OCI-LY1 (cell line): Measurements from ENCODE around the gene RNASE8.
A peak's percentile ranks its signal among the peaks of the same experiment; 100 is the strongest.

Experiments
- H2AFZ ChIP-seq: fragments of 200-600 bp; sonication (generic), shearing (Covaris generic); 2 replicates; pipeline ENCODE4 v1.6.0; 2014; ENCODE audit warnings: antibody characterized with exemption, mild to moderate bottlenecking, low read length
- H3F3A ChIP-seq: fragments of 200-600 bp; sonication (generic), shearing (Covaris generic); 2 replicates; pipeline ENCODE4 v1.6.0; 2014; ENCODE audit warnings: mild to moderate bottlenecking, antibody characterized with exemption, low read length, moderate library complexity; ENCODE audit not compliant: insufficient read depth
- H3K27ac ChIP-seq: fragments of 200-600 bp; sonication (generic); 2 replicates; pipeline ENCODE4 v1.5.1; 2014; ENCODE audit warnings: low read length, mixed run types, mild to moderate bottlenecking, low read depth; ENCODE audit not compliant: poor library complexity, severe bottlenecking
- H3K27me3 ChIP-seq: fragments of 200-600 bp; sonication (generic); 2 replicates; pipeline ENCODE4 v1.6.0; 2014; ENCODE audit warnings: antibody characterized with exemption, mild to moderate bottlenecking, low read length, moderate library complexity; ENCODE audit not compliant: insufficient read depth
- H3K36me3 ChIP-seq: fragments of 200-600 bp; sonication (generic); 2 replicates; pipeline ENCODE4 v1.6.1; 2014; ENCODE audit warnings: mild to moderate bottlenecking, antibody characterized with exemption, low read length, moderate library complexity, mixed read lengths; ENCODE audit not compliant: insufficient read depth
- H3K4me1 ChIP-seq: fragments of 200-600 bp; sonication (generic); 2 replicates; pipeline ENCODE4 v1.5.1; 2014; ENCODE audit warnings: mild to moderate bottlenecking, low read length, moderate library complexity; ENCODE audit not compliant: insufficient read depth, severe bottlenecking
- H3K4me2 ChIP-seq: fragments of 200-600 bp; sonication (generic), shearing (Covaris generic); 2 replicates; pipeline ENCODE4 v1.6.1; 2014; ENCODE audit warnings: low read length
- H3K4me3 ChIP-seq: fragments of 200-600 bp; sonication (generic); 2 replicates; pipeline ENCODE4 v1.5.1; 2014; ENCODE audit warnings: low read length, low read depth, mild to moderate bottlenecking, mixed read lengths; ENCODE audit not compliant: poor library complexity, severe bottlenecking
- H3K79me2 ChIP-seq: fragments of 200-600 bp; shearing (Covaris generic); 2 replicates; pipeline ENCODE4 v1.6.1; 2016; ENCODE audit warnings: mixed run types, low read length, mixed read lengths; ENCODE audit not compliant: insufficient read depth
- H3K9ac ChIP-seq: fragments of 200-600 bp; sonication (generic), shearing (Covaris generic); 2 replicates; pipeline ENCODE4 v1.6.1; 2014; ENCODE audit warnings: mild to moderate bottlenecking, low read length, mixed read lengths
- H3K9me2 ChIP-seq: fragments of 200-600 bp; sonication (generic), shearing (Covaris generic); 2 replicates; pipeline ENCODE4 v1.6.1; 2014; ENCODE audit warnings: low read depth, mild to moderate bottlenecking, low read length, mixed read lengths
- H3K9me3 ChIP-seq: fragments of 200-600 bp; shearing (Covaris generic); 2 replicates; pipeline ENCODE4 v1.6.1; 2014; ENCODE audit warnings: low read length, mixed read lengths
- H4K20me1 ChIP-seq: fragments of 200-600 bp; sonication (generic), shearing (Covaris generic); 2 replicates; pipeline ENCODE4 v1.6.0; 2016; ENCODE audit warnings: mild to moderate bottlenecking, low read length; ENCODE audit not compliant: insufficient read depth
- CTCF ChIP-seq: fragments of 200-600 bp; sonication (generic), shearing (Covaris generic); IDR thresholded peaks from 2 replicates; pipeline ENCODE4 v1.5.1; 2017; ENCODE audit warnings: mild to moderate bottlenecking, antibody characterized with exemption, low read length, moderate library complexity, mixed read lengths
- EZH2 ChIP-seq: fragments of 200-600 bp; sonication (generic), shearing (Covaris generic); IDR thresholded peaks from 2 replicates; pipeline ENCODE4 v1.8.0; 2017; ENCODE audit warnings: borderline replicate concordance, mixed run types, mild to moderate bottlenecking, antibody characterized with exemption, low read length, moderate library complexity, mixed read lengths

RNASE8 gene

GRCh38 chr14:21106176-21106497 lies 48.5 kb downstream of the RNASE8 start:
- H3K27ac ChIP-seq: no peak overlapping the region
- H3K27me3 ChIP-seq: peaks cover 4% of the 10 kb centered on the region; the same call in 1 of the 2 replicates
- peaks cover 24% of the 10 kb centered on the region for H3K4me1 ChIP-seq
- no peak for TF ChIP-seq CTCF
- no peak for TF ChIP-seq EZH2
- no peaks in the 10 kb centered on the region for H3K9me2 ChIP-seq
- H2AFZ ChIP-seq: no peak overlapping the region
- no peak overlapping the region for H3K4me3 ChIP-seq
- H3K79me2 ChIP-seq: no peaks in the 10 kb centered on the region
- H3K9me3 ChIP-seq: no peaks in the 10 kb centered on the region
- H3K4me2 ChIP-seq: no peak overlapping the region
- no peaks in the 10 kb centered on the region for H3F3A ChIP-seq
- H3K36me3 ChIP-seq: no peaks in the 10 kb centered on the region
- H3K9ac ChIP-seq: no peak overlapping the region
- H4K20me1 ChIP-seq: no peaks in the 10 kb centered on the region

- Histone ChIP-seq H3K9me2 (no peaks in the 10 kb centered on the region), H4K20me1 (no peaks in the 10 kb centered on the region), H2AFZ (peak overlapping the region; percentile 65; the same call in 1 of the 2 replicates), H3K9ac (no peak overlapping the region), H3K79me2 (no peaks in the 10 kb centered on the region), H3K4me3 (no peak overlapping the region), H3K9me3 (no peaks in the 10 kb centered on the region), H3F3A (no peaks in the 10 kb centered on the region), H3K27me3 (peaks cover 4% of the 10 kb centered on the region; the same call in 1 of the 2 replicates), H3K36me3 (no peaks in the 10 kb centered on the region), H3K27ac (no peak overlapping the region), H3K4me1 (peaks cover 24% of the 10 kb centered on the region), H3K4me2 (peak overlapping the region; percentile 38)
- TF ChIP-seq EZH2 (no peak), CTCF (peak; percentile 84)
Observed at GRCh38 chr14:21106498-21107282, 49.1 kb downstream of the RNASE8 start.

DNA sequence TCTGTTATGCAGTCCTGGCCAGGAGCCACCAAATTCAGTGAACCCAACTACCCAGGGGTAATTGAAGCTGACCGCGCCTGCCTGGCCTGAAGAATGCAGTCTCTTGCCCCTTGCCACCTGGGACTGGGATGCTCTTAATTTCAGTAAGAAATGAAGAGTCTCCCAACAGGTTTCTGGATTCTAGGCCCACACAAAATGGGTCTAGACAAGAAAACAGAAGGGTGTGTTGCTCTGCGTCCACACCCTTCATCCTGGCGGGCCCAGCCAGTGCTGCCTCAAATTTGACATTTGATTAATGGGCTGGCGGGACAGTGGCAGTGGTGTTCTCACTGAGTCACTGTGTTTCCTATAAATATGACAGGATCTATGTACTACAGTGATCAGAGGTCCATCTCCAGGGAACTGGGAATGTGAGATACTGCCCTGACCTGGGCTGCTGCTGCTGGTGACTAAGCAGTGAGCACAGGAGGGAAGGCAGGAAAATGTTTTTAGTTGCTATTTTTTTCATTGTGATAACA lies 49.7 kb downstream of the RNASE8 start:
- Histone ChIP-seq H3K9ac (no peak overlapping the region), H3K4me3 (no peak overlapping the region), H3K4me2 (no peak overlapping the region), H3K27ac (no peak overlapping the region), H4K20me1 (no peaks in the 10 kb centered on the region), H2AFZ (no peak overlapping the region), H3K9me3 (no peaks in the 10 kb centered on the region), H3K27me3 (peaks cover 4% of the 10 kb centered on the region; the same call in 1 of the 2 replicates), H3K79me2 (no peaks in the 10 kb centered on the region), H3K4me1 (peaks cover 24% of the 10 kb centered on the region), H3K36me3 (no peaks in the 10 kb centered on the region), H3F3A (no peaks in the 10 kb centered on the region), H3K9me2 (no peaks in the 10 kb centered on the region)
- TF ChIP-seq EZH2 (no peak), CTCF (no peak)
